ENCODE measurements around the gene EML6.

GRCh38 chr2:54956111-54956627 lies 232.7 kb downstream of the EML6 start:
- no peak for TF ChIP-seq POLR2A (IDR thresholded peaks at IDR 0.05)
- TF ChIP-seq CTCF (IDR thresholded peaks at IDR 0.05), result no peak
